Stimulated activated CD4-positive, alpha-beta T cell treated with anti-CD3 and anti-CD28 coated beads, Interleukin-1b, Interleukin-23, amount 100 ng/mL, for 4 hours (primary cell): ENCODE results near the gene CAPN13.

Experiments
- DNase-seq, 2 donors: peaks; one replicate each; pipeline ENCODE4 v3.0.0-alpha.2; 2020; ENCODE audit warnings: low read depth in 2 of 2

The CAPN13 gene

DNA sequence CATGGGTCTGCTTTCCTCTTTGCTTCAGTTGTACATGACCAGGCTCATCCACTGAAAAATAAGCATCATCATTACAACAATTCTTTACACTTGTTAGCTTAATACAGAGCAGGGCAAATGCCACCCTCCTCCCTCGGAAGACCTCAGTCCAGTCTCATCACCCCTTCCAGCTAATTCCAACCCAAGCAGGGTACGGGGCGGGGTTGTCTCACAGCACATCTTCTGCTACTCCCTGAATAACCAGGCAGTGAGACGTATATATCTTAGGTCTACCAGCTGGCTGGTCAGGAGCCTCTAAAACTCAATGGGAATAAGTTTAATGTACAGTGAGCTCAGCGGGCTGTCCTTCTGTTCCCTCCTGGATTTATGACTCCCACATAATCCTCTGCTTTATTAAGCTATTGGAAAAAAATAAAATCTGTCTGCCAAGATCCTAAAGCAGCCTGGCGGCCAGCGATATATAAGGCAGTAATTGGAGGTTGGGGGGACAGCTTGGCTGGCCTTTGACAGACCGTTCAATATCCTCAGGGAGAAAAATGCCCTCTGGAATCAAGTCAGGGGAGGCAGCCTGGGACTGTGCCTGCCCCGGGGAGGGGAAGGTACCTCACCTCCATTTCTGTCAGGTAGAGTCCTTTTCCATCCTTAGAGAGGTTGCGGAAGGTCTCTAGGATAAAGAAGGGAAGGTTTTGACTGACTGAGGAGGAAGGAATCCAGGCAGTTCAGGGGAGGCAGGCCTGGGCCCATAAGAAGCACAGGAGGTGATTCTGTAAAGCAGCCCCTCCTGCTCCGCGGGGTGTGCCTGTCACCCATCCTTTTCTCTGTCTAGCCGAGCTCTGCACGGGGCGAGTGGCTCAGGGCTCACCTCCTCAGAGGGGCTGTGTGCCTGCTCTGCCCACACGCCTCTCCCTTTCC is 76.3 kb downstream of the CAPN13 start:
- no peak for DNase-seq

DNA sequence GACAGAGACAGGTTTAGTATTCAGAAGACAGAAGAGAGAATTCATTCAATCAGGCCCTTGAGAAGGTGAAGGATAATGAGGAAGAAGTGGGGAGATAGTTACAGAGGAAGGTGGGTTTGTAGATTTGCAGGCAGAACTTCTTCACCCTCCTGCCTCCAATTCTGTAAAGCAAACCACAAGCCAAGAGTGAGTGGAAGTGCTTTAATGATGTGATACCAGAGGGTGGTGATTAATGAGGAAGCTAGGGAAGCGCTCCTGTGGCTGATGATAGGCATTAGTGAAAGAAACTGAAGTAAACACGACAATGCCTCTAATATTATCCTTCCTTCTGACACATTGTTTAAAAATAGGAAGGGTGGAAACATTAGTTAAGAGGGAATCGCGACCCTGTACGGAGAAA is 78.2 kb downstream of the CAPN13 start:
- no peak for DNase-seq

DNA sequence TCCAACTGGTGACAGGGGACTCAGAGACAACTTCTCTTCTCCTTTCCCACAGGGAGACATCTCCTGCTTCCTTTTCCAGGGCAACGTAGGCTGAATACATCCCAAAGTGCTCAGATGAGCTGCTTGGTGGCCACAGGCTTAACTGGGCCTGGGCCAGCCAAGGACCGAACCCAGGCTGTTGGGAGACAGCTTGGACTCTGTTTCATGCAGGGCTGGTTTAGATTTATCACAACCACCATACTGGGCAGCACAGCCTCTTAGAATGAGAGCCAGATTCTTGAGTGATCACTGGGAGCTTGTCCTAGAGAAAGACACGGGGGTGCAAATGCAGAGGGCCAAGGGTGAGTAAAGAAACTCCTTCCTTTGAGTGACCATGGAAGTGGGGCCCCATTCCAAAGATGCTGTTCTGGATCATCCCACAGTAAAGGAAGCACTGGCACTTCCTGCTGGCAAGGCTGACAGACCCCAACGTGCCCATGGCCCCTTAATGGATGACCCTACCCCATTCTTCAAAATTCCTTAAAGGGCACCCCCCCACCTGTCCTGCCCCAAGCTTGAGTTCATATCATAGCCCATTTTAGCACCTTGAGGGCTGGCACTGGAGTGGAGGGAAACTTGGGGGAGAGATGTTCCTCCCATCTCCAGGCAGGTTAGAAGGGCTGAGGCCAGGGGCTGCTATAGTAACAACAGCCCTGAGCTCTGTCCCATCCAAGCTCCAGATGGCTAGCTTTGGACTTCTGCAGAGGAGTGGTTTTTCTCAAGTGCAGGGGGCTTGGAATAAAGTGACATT is 84.1 kb downstream of the CAPN13 start:
- DNase-seq = no peak

DNA sequence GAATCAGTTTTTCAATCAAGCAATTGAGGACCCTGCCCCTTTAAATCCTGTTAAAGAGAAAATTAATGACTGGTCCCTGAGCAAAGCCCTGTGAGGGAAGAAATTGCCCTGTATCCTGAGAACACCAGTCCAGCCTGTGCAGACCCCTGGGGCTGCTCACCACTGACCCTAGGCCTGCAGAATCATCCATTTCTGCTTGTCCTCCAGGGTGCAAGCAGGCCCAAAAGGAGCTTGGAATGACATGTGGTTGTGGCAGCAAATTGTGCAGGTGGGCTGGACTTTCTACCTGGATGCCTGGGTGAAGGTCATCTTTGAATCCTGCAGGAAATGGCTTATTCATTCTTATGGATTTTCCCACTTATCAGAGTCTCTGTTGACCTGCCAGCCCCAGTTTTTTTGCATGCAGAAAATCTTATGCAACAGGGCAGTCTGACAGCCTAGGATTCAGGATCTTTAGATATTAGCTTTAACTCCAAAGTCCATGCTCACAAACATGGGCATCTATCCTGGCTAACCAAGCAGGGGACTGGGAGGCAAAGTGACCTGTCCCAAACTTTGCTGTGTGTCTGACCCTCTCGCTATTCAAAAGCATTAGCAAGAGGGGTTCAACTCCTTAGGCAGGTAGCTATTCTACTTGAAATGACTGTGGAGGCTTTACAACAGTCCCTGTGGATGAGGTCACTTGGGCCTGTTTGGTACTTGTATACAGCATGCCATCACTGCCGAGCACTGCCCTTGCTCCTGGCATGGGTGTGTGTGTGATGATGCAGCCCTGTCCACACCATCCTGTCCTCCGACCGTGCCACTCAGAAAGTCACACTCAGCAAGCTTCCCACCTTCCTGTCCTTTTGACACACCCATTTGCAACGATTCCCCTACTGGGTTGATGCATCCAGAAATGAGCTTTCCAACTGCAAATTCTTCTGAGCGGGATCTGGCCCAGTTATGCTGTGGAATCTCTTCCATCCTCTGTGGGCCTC is 85.3 kb downstream of the CAPN13 start:
- no peak for DNase-seq

- DNase-seq = no peak
These were observed 86.0 kb downstream of the CAPN13 start for GRCh38 chr2:30721241-30721640.

DNA sequence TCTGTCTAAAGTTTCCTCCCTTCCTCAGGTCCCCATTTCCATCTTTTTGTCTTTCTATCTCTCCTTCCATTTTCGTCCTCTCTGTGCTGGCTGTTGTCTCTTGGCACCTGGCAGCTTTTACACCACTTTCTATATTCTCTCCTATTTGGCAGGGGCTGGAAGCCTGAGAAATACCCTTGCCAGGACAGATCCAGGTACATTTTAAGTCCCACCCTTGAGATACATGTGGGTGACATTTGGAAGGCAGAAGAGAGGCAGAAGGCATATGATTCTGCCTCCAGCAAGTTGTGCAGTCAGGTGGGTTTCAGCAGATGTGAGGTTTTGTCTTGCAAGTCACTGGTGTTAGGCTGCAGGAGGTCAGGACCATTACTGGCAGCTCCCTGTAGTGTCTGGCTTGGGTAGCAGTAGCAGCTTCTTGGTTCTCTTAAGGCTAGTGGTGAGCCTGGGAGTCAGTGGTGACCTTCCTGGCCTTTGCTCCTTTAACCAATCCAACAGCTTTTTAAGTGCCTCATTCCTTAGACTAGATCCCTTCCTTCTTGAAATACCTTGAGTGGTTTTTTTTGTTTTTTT is 90.1 kb downstream of the CAPN13 start:
- DNase-seq = no peak

GRCh38 chr2:30716123-30716900 is 90.9 kb downstream of the CAPN13 start:
- DNase-seq = no peak

- DNase-seq = no peak
These were observed 92.2 kb downstream of the CAPN13 start for GRCh38 chr2:30714811-30715709.

DNA sequence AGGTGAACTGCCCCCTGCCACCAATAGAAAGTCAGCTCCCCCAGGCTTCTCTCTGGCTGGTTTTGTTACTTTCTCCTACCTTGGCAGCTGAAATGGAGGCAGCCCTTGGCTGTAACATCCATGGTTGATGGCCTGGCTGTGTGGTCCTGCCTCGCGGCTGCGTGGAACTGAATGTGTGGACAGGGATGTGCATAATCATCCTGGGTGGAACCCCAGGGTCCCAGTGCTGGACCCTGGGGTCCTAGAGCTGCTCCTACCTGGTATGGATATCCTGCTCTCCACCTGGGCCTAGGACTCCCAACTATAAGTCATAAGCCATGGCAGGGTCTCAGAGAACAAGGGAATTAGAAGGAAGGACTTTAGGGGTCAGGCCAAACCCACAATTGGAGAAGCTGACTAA is 93.5 kb downstream of the CAPN13 start:
- DNase-seq = no peak

DNA sequence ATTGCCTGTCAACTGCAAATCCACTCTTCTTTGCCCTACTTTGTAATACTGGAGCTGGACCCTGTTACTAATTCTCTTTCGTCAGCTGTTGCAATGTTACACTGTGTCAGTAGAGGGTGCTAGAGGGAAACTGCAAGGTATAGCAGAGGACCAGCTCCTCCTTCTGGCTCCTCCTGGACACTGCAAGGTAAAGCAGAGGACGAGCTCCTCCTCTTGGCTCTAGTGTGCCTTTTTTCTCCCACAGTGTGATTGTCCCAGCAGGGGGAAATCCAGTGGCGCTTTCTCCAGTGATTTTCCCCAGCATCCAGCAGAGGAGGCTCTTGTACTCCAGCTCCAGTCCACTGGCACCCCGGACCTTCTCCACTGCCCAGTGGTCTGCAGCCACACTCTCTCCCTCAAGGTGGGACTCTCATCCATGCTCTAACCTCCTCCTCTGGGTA is 95.6 kb downstream of the CAPN13 start:
- DNase-seq = peak; percentile 70 to 80

GRCh38 chr2:30710461-30710860 is 96.8 kb downstream of the CAPN13 start:
- DNase-seq = no peak

GRCh38 chr2:30710016-30710415 is 97.2 kb downstream of the CAPN13 start:
- DNase-seq = no peak

- DNase-seq = no peak
These were observed 97.7 kb downstream of the CAPN13 start for GRCh38 chr2:30709516-30709915.

DNA sequence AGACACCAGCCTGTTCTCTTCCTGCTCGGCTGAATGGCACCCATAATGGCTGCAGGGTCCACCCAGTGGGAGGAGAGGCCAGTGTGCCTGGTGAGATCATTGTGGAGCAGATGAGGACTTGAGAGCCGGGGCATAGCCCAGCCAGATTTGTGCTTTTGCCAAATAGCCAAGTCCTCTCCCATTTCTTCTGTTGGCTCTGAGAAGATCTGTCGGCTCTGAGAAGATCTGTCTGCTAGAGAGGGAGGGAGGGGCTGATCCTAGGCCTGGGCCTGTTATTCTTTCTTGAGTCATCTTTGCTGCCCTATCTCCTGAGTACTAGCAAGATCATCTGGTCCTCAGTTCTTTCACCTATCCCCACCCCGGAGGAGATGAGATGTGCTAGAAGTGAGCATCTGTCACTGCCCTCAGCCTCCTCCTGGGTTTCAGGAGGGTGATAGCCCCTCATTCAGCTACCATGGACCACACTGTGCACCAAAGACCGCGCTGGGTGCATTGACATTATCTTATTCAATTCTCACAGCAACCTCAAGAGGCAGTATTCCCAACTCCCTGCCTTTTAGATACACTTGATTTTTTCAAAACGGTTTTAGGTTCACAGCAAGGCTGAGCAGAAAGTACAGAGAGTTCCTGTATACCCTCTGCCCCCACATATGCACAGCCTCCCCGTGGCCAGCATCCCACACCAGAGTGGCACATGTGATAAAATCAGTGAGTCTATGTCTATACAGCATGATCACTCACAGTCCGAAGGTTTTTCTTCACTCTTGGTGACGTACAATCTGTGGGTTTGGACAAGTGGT is 98.6 kb downstream of the CAPN13 start:
- DNase-seq = no peak

GRCh38 chr2:30707304-30707903 is 99.8 kb downstream of the CAPN13 start:
- no peak for DNase-seq

- peak; percentile 67 to 70 for DNase-seq
These were observed 100.5 kb downstream of the CAPN13 start for GRCh38 chr2:30706534-30707303.
